ENCODE results near the gene ACSF3. TPM values are rescaled to one million over a fixed set of nuclear protein-coding genes. Genes with fewer than 3 reads are reported as not detected.

Gene ACSF3
- total RNA-seq, 1 experiment from 2014 or later, result 74.5 TPM

GRCh38 chr16:89178453-89179147, 84.9 kb downstream of the ACSF3 start:
- no peak overlapping the region for H3K27ac ChIP-seq (ENCODE audit: low read depth, low read length)
- no peak overlapping the region for H3K4me2 ChIP-seq (ENCODE audit: low read length)
- H3K4me1 ChIP-seq (ENCODE audit: control insufficient read depth in 1 of 2, insufficient read depth in 2 of 2, low read length in 2 of 2), result peaks cover 5 to 12% of the 10 kb centered on the region in 2 experiments; a peak in 3 of 4 replicates
- H4K20me1 ChIP-seq (ENCODE audit: insufficient read depth), result no peaks in the 10 kb centered on the region
- H2AFZ ChIP-seq (ENCODE audit: low read depth, low read length, poor library complexity, severe bottlenecking), result no peak overlapping the region
- no peak for DNase-seq (ENCODE audit: low read depth, low spot score)
- RAD21 ChIA-PET (ENCODE audit: low non-redundant PET in 1 of 2, low total read pairs in 2 of 2, uncharacterized antibody in 2 of 2, unreplicated experiment in 2 of 2), result no interaction called here
- no peaks in the 10 kb centered on the region for H3K27me3 ChIP-seq (ENCODE audit: insufficient read depth, low read length)
- no peaks in the 10 kb centered on the region for H3K9me2 ChIP-seq (ENCODE audit: insufficient read depth)
- no peak overlapping the region for H3K9ac ChIP-seq (ENCODE audit: low read length)
- no peak overlapping the region for H3K4me3 ChIP-seq (replicated peaks in 1 of 2; ENCODE audit: low read depth in 1 of 2, low read length in 2 of 2)
- TF ChIP-seq CBX3 (IDR thresholded peaks at IDR 0.05; ENCODE audit: low read depth), result no peak
- TF ChIP-seq POLR2AphosphoS5 (IDR thresholded peaks at IDR 0.05; ENCODE audit: low read depth, low read length), result no peak
- TF ChIP-seq ATF3 (IDR thresholded peaks at IDR 0.05), result no peak
- POLR2A ChIA-PET, result no interaction called here
- intact Hi-C loops (cut with micrococcal nuclease), result no loop called here
- no peak for ATAC-seq
- CTCF ChIA-PET, result no interaction called here
- H3K36me3 ChIP-seq (ENCODE audit: control insufficient read depth in 1 of 2, insufficient read depth in 2 of 2, low read length in 2 of 2), result no peaks in the 10 kb centered on the region
- H3K9me3 ChIP-seq (ENCODE audit: control insufficient read depth in 1 of 2, insufficient read depth in 1 of 2, low read depth in 1 of 2, low read length in 2 of 2), result no peaks in the 10 kb centered on the region
- H3K79me2 ChIP-seq (ENCODE audit: insufficient read depth, low read length), result no peaks in the 10 kb centered on the region
- no TSS peak for BruUV-seq (replicated peaks)

DNA sequence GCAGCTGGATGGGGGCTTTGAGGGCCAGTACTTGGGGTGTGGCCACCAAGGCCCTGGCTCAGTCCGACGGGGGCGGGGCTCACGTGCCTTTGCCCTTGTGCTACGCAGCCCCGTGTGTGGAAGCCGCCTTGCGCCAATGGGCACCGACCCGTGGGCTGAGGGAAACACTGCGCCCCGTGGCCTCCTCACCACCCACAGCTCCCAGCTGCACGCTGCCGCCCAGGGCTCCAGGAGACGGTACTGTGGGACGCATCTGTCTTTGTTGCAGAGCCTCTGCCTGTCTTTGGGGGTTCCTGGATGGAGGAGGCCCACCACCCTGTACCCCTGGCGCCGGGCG, 85.5 kb downstream of the ACSF3 start:
- no peak overlapping the region for H3K27ac ChIP-seq (ENCODE audit: low read depth, low read length)
- no peaks in the 10 kb centered on the region for H3K36me3 ChIP-seq (ENCODE audit: control insufficient read depth in 1 of 2, insufficient read depth in 2 of 2, low read length in 2 of 2)
- BruUV-seq (replicated peaks), result no TSS peak
- TF ChIP-seq EZH2phosphoT487 (IDR thresholded peaks at IDR 0.05; ENCODE audit: borderline replicate concordance) (no peak), SIN3A (IDR thresholded peaks at IDR 0.05; ENCODE audit: low read depth) (no peak), RAD21 (IDR thresholded peaks at IDR 0.05; ENCODE audit: low read depth) (no peak), JUND (IDR thresholded peaks at IDR 0.05) (no peak), TCF7L2 (IDR thresholded peaks at IDR 0.05; ENCODE audit: borderline replicate concordance, extremely low read depth, insufficient read depth, insufficient read length) (no peak), ELF1 (IDR thresholded peaks at IDR 0.05; ENCODE audit: borderline replicate concordance, low read depth) (no peak), EZH2 (IDR thresholded peaks at IDR 0.05) (no peak), EGR1 (IDR thresholded peaks at IDR 0.05; ENCODE audit: low read depth) (no peak), ZFX (IDR thresholded peaks at IDR 0.05) (no peak), ATF3 (IDR thresholded peaks at IDR 0.05) (no peak), YY1 (IDR thresholded peaks at IDR 0.05; ENCODE audit: extremely low read depth, insufficient replicate concordance, low read depth, low read length) (no peak), SP1 (IDR thresholded peaks at IDR 0.05; ENCODE audit: low read depth) (no peak), CBX3 (IDR thresholded peaks at IDR 0.05; ENCODE audit: low read depth) (no peak), SRF (IDR thresholded peaks at IDR 0.05; ENCODE audit: low read depth) (no peak)
- TF ChIP-seq, protein P1, sequence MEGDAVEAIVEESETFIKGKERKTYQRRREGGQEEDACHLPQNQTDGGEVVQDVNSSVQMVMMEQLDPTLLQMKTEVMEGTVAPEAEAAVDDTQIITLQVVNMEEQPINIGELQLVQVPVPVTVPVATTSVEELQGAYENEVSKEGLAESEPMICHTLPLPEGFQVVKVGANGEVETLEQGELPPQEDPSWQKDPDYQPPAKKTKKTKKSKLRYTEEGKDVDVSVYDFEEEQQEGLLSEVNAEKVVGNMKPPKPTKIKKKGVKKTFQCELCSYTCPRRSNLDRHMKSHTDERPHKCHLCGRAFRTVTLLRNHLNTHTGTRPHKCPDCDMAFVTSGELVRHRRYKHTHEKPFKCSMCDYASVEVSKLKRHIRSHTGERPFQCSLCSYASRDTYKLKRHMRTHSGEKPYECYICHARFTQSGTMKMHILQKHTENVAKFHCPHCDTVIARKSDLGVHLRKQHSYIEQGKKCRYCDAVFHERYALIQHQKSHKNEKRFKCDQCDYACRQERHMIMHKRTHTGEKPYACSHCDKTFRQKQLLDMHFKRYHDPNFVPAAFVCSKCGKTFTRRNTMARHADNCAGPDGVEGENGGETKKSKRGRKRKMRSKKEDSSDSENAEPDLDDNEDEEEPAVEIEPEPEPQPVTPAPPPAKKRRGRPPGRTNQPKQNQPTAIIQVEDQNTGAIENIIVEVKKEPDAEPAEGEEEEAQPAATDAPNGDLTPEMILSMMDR (IDR thresholded peaks at IDR 0.05 in 2 of 3, conservative IDR thresholded peaks at IDR 0.05 in 1 of 3; ENCODE audit: borderline replicate concordance in 1 of 3, insufficient read depth in 1 of 3, low read depth in 2 of 3, low read length in 2 of 3), result no peak
- no peaks in the 10 kb centered on the region for H3K27me3 ChIP-seq (ENCODE audit: insufficient read depth, low read length)
- no peaks in the 10 kb centered on the region for H3K9me2 ChIP-seq (ENCODE audit: insufficient read depth)
- ChIA-PET CTCF (no interaction called here), RAD21 (ENCODE audit: low non-redundant PET in 1 of 2, low total read pairs in 2 of 2, uncharacterized antibody in 2 of 2, unreplicated experiment in 2 of 2) (no interaction called here), POLR2A (interaction anchor here (1.0 kb wide), 1 partner anchor 14 kb away, joined by 4 read pairs; no protein-coding TSS in a partner anchor)
- H3K4me2 ChIP-seq (ENCODE audit: low read length), result no peak overlapping the region
- H3K4me3 ChIP-seq (replicated peaks in 1 of 2; ENCODE audit: low read depth in 1 of 2, low read length in 2 of 2), result no peak overlapping the region
- H3K9me3 ChIP-seq (ENCODE audit: control insufficient read depth in 1 of 2, insufficient read depth in 1 of 2, low read depth in 1 of 2, low read length in 2 of 2), result no peaks in the 10 kb centered on the region
- DNase-seq (ENCODE audit: low read depth, low spot score) (no peak), ATAC-seq (no peak)
- intact Hi-C loops (cut with micrococcal nuclease), result no loop called here
- no peak overlapping the region for H2AFZ ChIP-seq (ENCODE audit: low read depth, low read length, poor library complexity, severe bottlenecking)
- no peaks in the 10 kb centered on the region for H4K20me1 ChIP-seq (ENCODE audit: insufficient read depth)
- no peak overlapping the region for H3K9ac ChIP-seq (ENCODE audit: low read length)
- H3K4me1 ChIP-seq (ENCODE audit: control insufficient read depth in 1 of 2, insufficient read depth in 2 of 2, low read length in 2 of 2), result peaks cover 5 to 12% of the 10 kb centered on the region in 2 experiments; a peak in 3 of 4 replicates
- no peaks in the 10 kb centered on the region for H3K79me2 ChIP-seq (ENCODE audit: insufficient read depth, low read length)
